Left lung (tissue), 10 donors: ENCODE measurements around the gene AKT2. TPM values are rescaled to one million over a fixed set of nuclear protein-coding genes. Genes with fewer than 3 reads are reported as not detected.
A peak's percentile ranks its signal among the peaks of the same experiment; 100 is the strongest.

Source experiments
- ATAC-seq: fragments of 200-7000 bp; cut with Tn5 transposase; one replicate; pipeline ENCODE4 v1.9.1; 2020; ENCODE audit warnings: moderate library complexity
- DNase-seq, 4 donors: peaks; one replicate each; pipeline ENCODE4 v3.0.0-alpha.2; 2013 to 2020
- H3K27ac ChIP-seq, 2 donors: fragments of 200-600 bp; sonication (generic) in 1 of 2; one replicate each; pipeline versions ENCODE4 v1.5.0 to v1.8.0; 2020 to 2021
- H3K27me3 ChIP-seq, 2 donors: fragments of 200-600 bp; sonication (generic) in 1 of 2; one replicate each; pipeline versions ENCODE4 v1.5.0 to v1.8.0; 2020 to 2021
- H3K36me3 ChIP-seq, 2 donors: fragments of 200-600 bp; sonication (generic) in 1 of 2; one replicate each; pipeline versions ENCODE4 v1.5.0 to v1.8.0; 2020 to 2021
- H3K4me1 ChIP-seq, 2 donors: fragments of 200-600 bp; one replicate each; pipeline ENCODE4 v1.8.0; 2021
- H3K4me3 ChIP-seq, 2 donors: fragments of 200-600 bp; sonication (generic) in 1 of 2; one replicate each; pipeline versions ENCODE4 v1.5.0 to v1.8.0; 2020 to 2021; ENCODE audit warnings: mild to moderate bottlenecking in 1 of 2
- H3K9me3 ChIP-seq, 2 donors: fragments of 200-600 bp; sonication (generic) in 1 of 2; one replicate each; pipeline versions ENCODE4 v1.5.0 to v1.8.0; 2020 to 2021
- intact Hi-C, 2 donors: fragments of 100-400 bp; cut with DNase I; formaldehyde crosslinking; loops; one replicate each; pipeline versions ENCODE4 v1.11.2 to v1.14.2; 2022
- polyA plus RNA-seq, 6 donors: library from polyadenylated mRNA; unstranded; fragments of 120-200 nt; gene quantifications; one replicate each; pipeline ENCODE4 v1.2.1, GENCODE V29; 2013; ENCODE audit not compliant: insufficient read length in 6 of 6
- total RNA-seq, 2 donors: library from RNA; stranded (reverse); fragmentation: NEBNext Ultra II Directional; extraction: Animal tissue kit (Norgen Biotek cat#: 25700); gene quantifications; one replicate each; pipeline ENCODE4 v1.2.1, GENCODE V29; 2021
- TF ChIP-seq, protein P1 (sequence below), 2 donors: fragments of 200-600 bp; sonication (generic) in 1 of 2; IDR thresholded peaks; one replicate each; pipeline versions ENCODE4 v1.5.0 to v1.8.0; 2021; ENCODE audit warnings: antibody characterized with exemption in 2 of 2
- donor health status: DM: no; HTN: yes; CAD: no.
- donor health status: DM: no; HTN: no; CAD: no.

The AKT2 gene
- total and polyA plus RNA-seq, 8 donors, result 102 to 182 (median 163) TPM

DNA sequence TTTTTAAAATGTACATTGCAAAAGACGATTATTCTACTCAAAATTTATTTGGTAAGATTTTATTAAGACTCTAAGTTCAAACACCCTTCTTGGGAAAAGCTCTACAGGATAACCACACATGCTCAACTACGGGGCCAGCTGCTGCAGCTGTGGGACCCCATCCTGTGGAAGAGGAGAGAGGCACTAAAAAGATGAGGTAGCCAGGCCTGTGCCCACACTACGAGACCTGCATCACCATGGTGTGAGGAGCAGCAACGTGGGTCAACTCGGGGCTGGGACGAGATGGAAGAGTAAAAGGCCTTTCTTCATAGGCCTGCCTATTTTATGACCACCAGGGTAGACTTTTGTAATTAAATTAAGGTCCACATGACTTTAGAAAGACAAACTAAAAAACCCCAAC is 54.1 kb downstream of the AKT2 start:
- intact Hi-C loops, result no loop called here
- no peaks in the 10 kb centered on the region for H3K9me3 ChIP-seq
- H3K27ac ChIP-seq, result peak overlapping the region in 1 of 2 donors; percentile 7
- H3K27me3 ChIP-seq, result peaks cover 8 to 25% of the 10 kb centered on the region in 2 donors
- no peak overlapping the region for H3K4me3 ChIP-seq
- DNase-seq (no peak), ATAC-seq (no peak)
- TF ChIP-seq, protein P1, sequence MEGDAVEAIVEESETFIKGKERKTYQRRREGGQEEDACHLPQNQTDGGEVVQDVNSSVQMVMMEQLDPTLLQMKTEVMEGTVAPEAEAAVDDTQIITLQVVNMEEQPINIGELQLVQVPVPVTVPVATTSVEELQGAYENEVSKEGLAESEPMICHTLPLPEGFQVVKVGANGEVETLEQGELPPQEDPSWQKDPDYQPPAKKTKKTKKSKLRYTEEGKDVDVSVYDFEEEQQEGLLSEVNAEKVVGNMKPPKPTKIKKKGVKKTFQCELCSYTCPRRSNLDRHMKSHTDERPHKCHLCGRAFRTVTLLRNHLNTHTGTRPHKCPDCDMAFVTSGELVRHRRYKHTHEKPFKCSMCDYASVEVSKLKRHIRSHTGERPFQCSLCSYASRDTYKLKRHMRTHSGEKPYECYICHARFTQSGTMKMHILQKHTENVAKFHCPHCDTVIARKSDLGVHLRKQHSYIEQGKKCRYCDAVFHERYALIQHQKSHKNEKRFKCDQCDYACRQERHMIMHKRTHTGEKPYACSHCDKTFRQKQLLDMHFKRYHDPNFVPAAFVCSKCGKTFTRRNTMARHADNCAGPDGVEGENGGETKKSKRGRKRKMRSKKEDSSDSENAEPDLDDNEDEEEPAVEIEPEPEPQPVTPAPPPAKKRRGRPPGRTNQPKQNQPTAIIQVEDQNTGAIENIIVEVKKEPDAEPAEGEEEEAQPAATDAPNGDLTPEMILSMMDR (IDR thresholded peaks at IDR 0.05), result no peak
- H3K36me3 ChIP-seq, result peaks cover 0 to 38% of the 10 kb centered on the region in 2 donors
- H3K4me1 ChIP-seq, result peaks cover 11 to 23% of the 10 kb centered on the region in 2 donors

DNA sequence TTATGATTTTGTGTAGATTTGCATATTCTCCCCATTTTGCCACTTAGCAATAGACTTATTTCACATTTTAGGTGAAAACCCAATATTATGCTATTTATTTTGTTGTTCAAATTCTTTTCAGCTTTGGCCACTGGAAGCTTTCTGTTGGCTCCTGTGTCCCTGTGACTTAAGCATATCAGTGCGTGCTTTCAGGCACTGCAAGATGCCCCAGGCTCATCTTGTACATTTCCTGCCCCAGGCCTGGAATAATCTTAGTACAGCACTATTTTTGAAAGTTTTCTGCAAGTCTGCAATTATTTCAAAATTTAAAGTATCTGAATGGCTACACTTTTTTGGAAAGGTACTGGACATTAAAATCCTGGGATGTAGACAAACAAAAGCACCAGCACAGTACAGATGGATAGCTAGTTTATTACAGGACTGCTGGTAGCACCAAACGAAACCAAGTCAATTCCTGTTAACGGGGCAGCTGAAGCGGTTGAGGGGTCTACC is 55.2 kb downstream of the AKT2 start:
- Histone ChIP-seq H3K27me3 (peaks cover 15 to 36% of the 10 kb centered on the region in 2 donors), H3K4me3 (no peak overlapping the region), H3K27ac (no peak overlapping the region), H3K4me1 (peaks cover 17 to 29% of the 10 kb centered on the region in 2 donors), H3K9me3 (no peaks in the 10 kb centered on the region), H3K36me3 (peaks cover 0 to 27% of the 10 kb centered on the region in 2 donors)
- ATAC-seq, result no peak
- intact Hi-C loops, result no loop called here
- no peak for DNase-seq
- TF ChIP-seq, protein P1 (IDR thresholded peaks at IDR 0.05), result no peak

DNA sequence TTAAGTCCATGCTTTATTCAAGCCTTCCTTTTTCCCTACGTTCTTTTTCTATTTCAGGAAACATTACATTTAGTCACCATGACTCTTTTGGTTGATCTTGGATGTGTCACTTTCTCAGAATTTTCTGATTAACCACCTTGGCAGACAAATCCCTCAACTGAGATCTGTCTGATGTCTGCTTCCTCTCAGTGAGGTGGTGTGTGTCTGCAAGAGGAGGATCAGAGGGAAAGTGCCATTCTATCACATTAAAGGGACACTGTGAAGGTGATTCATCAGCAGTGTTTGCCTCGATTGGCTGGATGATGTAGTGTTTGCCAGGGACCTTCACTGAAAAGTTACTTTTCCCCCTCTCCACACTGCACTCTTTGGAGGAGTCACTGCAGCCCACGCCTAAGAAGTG is 55.7 kb downstream of the AKT2 start:
- ATAC-seq, result no peak
- peaks cover 0 to 22% of the 10 kb centered on the region in 2 donors for H3K36me3 ChIP-seq
- H3K4me1 ChIP-seq, result peaks cover 17 to 29% of the 10 kb centered on the region in 2 donors
- TF ChIP-seq, protein P1 (IDR thresholded peaks at IDR 0.05), result no peak
- H3K4me3 ChIP-seq, result no peak overlapping the region
- H3K27me3 ChIP-seq, result peaks cover 18 to 41% of the 10 kb centered on the region in 2 donors
- intact Hi-C loops, result no loop called here
- no peak overlapping the region for H3K27ac ChIP-seq
- DNase-seq, result no peak
- H3K9me3 ChIP-seq, result no peaks in the 10 kb centered on the region

DNA sequence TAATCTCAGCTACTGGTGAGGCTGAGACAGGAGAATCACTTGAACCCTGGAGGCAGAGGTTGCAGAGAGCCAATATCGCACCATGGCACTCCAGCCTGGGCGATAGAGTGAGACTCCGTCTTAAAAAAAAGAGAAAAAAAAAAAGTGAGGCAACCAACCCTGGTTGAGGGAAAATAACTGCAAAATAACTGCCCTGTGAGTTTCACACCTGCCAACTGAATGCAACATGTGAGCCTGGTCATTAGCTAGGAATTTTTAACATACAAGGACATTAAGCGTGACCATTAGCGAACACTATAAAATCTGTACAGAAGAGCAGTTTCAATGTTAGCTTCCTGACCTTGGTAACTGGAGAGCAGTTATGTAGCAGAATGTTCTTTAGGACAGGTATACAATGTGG is 56.3 kb downstream of the AKT2 start:
- peaks cover 17 to 29% of the 10 kb centered on the region in 2 donors for H3K4me1 ChIP-seq
- H3K27me3 ChIP-seq, result peaks cover 23 to 47% of the 10 kb centered on the region in 2 donors
- no peak for ATAC-seq
- intact Hi-C loops, result no loop called here
- DNase-seq, result no peak
- H3K9me3 ChIP-seq, result no peaks in the 10 kb centered on the region
- H3K4me3 ChIP-seq, result no peak overlapping the region
- peaks cover 0 to 16% of the 10 kb centered on the region in 2 donors for H3K36me3 ChIP-seq
- H3K27ac ChIP-seq, result no peak overlapping the region
- TF ChIP-seq, protein P1 (IDR thresholded peaks at IDR 0.05), result no peak

DNA sequence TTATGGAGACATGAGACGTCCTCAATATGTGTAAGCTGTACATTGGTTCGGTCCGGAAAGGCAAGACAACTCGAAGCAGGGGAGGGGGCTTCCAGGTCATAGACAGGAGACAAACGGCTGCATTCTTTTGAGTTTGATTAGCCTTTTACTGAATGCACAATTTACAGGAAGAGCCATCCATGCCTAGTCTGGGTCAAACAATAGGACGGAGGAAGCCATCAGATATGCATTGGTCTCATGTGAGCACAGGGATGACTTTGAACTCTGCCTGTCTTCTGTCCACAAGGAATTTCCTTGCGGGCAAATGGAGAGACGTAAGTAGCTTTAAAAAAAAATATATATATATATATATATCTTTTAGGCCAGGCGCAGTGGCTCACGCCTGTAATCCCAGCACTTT is 56.8 kb downstream of the AKT2 start:
- H3K27me3 ChIP-seq, result peaks cover 27 to 52% of the 10 kb centered on the region in 2 donors
- intact Hi-C loops, result no loop called here
- no peaks in the 10 kb centered on the region for H3K9me3 ChIP-seq
- DNase-seq (no peak), ATAC-seq (no peak)
- H3K4me1 ChIP-seq, result peaks cover 17 to 29% of the 10 kb centered on the region in 2 donors
- TF ChIP-seq, protein P1 (IDR thresholded peaks at IDR 0.05), result no peak
- no peak overlapping the region for H3K27ac ChIP-seq
- peaks cover 0 to 11% of the 10 kb centered on the region in 2 donors for H3K36me3 ChIP-seq
- no peak overlapping the region for H3K4me3 ChIP-seq
